Measurements from ENCODE around the gene KCTD18. TPM values are rescaled to one million over a fixed set of nuclear protein-coding genes. Genes with fewer than 3 reads are reported as not detected.

KCTD18 gene
- total and polyA plus RNA-seq, 10 donors, result 11.1 to 21.5 (median 15.5) TPM

DNA sequence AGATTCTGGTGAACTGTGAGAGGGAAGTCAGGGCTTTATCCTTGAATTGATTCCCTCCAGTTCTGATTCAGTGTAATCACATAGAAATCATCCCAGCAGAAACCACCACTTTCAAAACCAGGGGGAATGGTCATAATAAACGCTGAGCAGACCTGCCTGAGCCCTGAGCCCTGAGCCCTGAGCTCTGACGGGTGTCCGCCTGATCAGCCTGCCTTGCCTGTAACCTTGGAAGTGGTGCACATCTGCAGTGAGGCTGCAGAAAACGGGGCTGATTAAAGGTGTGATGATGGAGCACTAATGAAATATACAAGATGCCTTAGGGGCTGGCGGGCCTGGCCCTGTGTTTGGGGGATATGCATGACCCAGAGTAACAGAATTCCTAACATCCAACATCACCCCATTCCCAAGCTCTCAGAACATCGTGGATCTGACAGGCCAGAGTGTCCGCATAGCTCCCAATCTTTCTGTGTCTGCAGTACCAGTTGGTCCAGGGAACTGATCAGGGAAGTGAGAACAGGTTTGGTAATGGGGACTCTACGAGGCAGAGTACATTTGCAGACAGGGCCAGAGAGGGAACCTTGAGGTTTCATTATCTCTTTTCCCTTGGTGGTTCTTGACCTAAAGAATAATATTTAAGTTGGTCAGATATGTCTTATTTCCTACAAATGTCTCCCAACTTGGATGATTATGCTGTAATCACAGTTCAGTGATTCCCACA, 37.8 kb downstream of the KCTD18 start:
- DNase-seq, result no peak
- H3K36me3 ChIP-seq, result peaks cover 0 to 91% (median 10%) of the 10 kb centered on the region in 6 donors
- 82 to 89% (median 88%) methylated on average over 8 of the region's 8 CpGs for WGBS, 5 donors
- intact Hi-C loops (cut with DNase I; ENCODE audit: low total_unique reads), result no loop called here
- H3K27me3 ChIP-seq (replicated peaks in 1 of 7), result no peaks in the 10 kb centered on the region
- no peak overlapping the region for H3K4me3 ChIP-seq
- peaks cover 0 to 35% (median 23%) of the 10 kb centered on the region in 6 donors for H3K4me1 ChIP-seq
- H3K27ac ChIP-seq, result no peak overlapping the region
- TF ChIP-seq, protein P1, sequence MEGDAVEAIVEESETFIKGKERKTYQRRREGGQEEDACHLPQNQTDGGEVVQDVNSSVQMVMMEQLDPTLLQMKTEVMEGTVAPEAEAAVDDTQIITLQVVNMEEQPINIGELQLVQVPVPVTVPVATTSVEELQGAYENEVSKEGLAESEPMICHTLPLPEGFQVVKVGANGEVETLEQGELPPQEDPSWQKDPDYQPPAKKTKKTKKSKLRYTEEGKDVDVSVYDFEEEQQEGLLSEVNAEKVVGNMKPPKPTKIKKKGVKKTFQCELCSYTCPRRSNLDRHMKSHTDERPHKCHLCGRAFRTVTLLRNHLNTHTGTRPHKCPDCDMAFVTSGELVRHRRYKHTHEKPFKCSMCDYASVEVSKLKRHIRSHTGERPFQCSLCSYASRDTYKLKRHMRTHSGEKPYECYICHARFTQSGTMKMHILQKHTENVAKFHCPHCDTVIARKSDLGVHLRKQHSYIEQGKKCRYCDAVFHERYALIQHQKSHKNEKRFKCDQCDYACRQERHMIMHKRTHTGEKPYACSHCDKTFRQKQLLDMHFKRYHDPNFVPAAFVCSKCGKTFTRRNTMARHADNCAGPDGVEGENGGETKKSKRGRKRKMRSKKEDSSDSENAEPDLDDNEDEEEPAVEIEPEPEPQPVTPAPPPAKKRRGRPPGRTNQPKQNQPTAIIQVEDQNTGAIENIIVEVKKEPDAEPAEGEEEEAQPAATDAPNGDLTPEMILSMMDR (IDR thresholded peaks at IDR 0.05 in 8 of 11, conservative IDR thresholded peaks at IDR 0.05 in 3 of 11), result no peak
- TF ChIP-seq POLR2A (IDR thresholded peaks at IDR 0.05) (no peak), POLR2AphosphoS5 (IDR thresholded peaks at IDR 0.05) (no peak)
- no peaks in the 10 kb centered on the region for H3K9me3 ChIP-seq

GRCh38 chr2:200471324-200471848, 38.5 kb downstream of the KCTD18 start:
- Histone ChIP-seq H3K27ac (no peak overlapping the region), H3K4me1 (peaks cover 0 to 42% (median 25%) of the 10 kb centered on the region in 6 donors), H3K27me3 (replicated peaks in 1 of 7) (no peaks in the 10 kb centered on the region), H3K4me3 (no peak overlapping the region), H3K9me3 (no peaks in the 10 kb centered on the region), H3K36me3 (peaks cover 0 to 84% (median 10%) of the 10 kb centered on the region in 6 donors)
- intact Hi-C loops (cut with DNase I; ENCODE audit: low total_unique reads), result no loop called here
- TF ChIP-seq, protein P1 (IDR thresholded peaks at IDR 0.05 in 8 of 11, conservative IDR thresholded peaks at IDR 0.05 in 3 of 11), result peak in 10 of 11 experiments; percentile 17 to 65 (median 58)
- TF ChIP-seq POLR2A (IDR thresholded peaks at IDR 0.05), result no peak
- DNase-seq, result no peak
- WGBS, 5 donors, result 48 to 65% (median 49%) methylated on average over 8 of the region's 8 CpGs

DNA sequence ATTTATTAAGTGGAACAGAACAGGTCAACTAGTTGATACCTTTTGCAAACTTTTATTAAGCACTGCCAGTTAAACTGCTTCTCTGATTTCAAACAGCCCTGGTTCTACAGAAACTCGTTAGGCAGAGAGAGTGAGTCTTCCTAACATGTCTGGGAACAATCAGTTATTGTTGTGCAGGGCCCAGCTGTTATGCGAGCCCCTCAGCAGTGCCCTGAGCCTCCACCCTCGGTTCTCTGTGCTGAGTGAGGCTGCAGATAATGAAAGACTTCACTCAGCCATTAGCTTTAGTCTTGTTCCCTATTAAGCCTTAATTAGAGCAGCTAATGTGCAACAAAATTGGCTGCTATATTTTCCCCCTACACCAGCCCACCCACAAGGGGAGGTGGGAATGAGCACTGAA, 39.6 kb downstream of the KCTD18 start:
- Histone ChIP-seq H3K9me3 (no peaks in the 10 kb centered on the region), H3K27ac (no peak overlapping the region), H3K4me3 (no peak overlapping the region), H3K27me3 (replicated peaks in 1 of 7) (no peaks in the 10 kb centered on the region), H3K36me3 (peaks cover 0 to 73% (median 10%) of the 10 kb centered on the region in 6 donors), H3K4me1 (peaks cover 0 to 52% (median 31%) of the 10 kb centered on the region in 6 donors)
- 81 to 93% (median 85%) methylated on average over 3 of the region's 3 CpGs for WGBS, 5 donors
- intact Hi-C loops (cut with DNase I; ENCODE audit: low total_unique reads), result no loop called here
- TF ChIP-seq POLR2A (IDR thresholded peaks at IDR 0.05), result no peak
- TF ChIP-seq, protein P1 (IDR thresholded peaks at IDR 0.05 in 8 of 11, conservative IDR thresholded peaks at IDR 0.05 in 3 of 11), result no peak
- TF ChIP-seq POLR2AphosphoS5 (IDR thresholded peaks at IDR 0.05), result no peak
- DNase-seq, result no peak

- peaks cover 0 to 52% (median 31%) of the 10 kb centered on the region in 6 donors for H3K4me1 ChIP-seq
- TF ChIP-seq POLR2AphosphoS5 (IDR thresholded peaks at IDR 0.05) (no peak), POLR2A (IDR thresholded peaks at IDR 0.05) (no peak)
- TF ChIP-seq, protein P1 (IDR thresholded peaks at IDR 0.05 in 8 of 11, conservative IDR thresholded peaks at IDR 0.05 in 3 of 11), result no peak
- H3K9me3 ChIP-seq, result no peaks in the 10 kb centered on the region
- no peak overlapping the region for H3K27ac ChIP-seq
- WGBS, 5 donors, result 93 to 96% (median 95%) methylated on average over 13 of the region's 13 CpGs
- intact Hi-C loops (cut with DNase I; ENCODE audit: low total_unique reads), result loop anchor here (10.0 kb wide), 1 partner anchor 155 kb away; no protein-coding TSS in a partner anchor
- H3K36me3 ChIP-seq, result peaks cover 0 to 68% (median 10%) of the 10 kb centered on the region in 6 donors
- no peak for DNase-seq
- no peak overlapping the region for H3K4me3 ChIP-seq
- H3K27me3 ChIP-seq (replicated peaks in 1 of 7), result no peaks in the 10 kb centered on the region
Observed at GRCh38 chr2:200469708-200470211, 40.1 kb downstream of the KCTD18 start.
